ENCODE results near the gene UIMC1.

DNA sequence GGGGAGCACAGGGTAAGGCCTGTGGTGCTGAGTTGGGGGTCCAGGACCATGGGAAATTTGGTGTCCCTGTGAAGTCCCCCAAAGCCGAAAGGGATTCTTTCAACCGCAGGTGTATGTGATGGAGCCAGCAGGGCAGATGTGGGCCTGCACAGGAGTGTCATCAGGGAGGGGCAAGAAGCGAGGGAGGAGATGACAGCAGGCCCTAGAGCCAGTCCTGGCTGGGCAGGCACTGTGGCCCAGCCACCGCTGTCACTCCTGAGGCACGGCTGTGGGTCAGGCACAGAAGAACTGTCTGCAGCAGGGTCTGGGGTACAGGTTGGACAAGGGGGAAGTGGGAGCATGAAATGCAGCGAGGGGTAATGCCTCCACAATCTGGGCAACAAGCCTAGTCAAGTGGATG is 112.3 kb downstream of the UIMC1 start:
- TF ChIP-seq CTCF (IDR thresholded peaks at IDR 0.05 in 4 of 5, conservative IDR thresholded peaks at IDR 0.05 in 1 of 5) (no peak), POLR2A (IDR thresholded peaks at IDR 0.05) (no peak)

Measured in gastrocnemius medialis (tissue), 4 donors.